ENCODE results near the gene PKDREJ.

The PKDREJ gene

DNA sequence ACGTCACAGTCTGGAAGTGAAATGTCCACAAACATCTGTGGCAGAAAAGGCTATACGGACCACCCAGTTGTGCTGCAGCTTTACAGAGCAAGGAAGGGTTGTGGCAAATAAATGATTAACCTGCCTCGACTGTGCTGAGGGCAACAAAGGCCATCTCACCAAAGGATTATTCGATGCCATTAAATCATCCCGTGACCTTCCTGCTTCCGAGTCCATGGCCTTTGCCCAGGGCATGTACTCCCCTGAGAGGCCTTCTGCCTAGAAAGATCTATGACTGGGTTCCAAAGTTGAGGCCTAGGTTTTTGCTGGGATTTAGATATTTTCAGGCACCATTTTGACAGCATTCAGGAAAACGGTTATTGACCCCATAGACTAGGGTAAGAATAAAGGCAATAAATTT is 22.2 kb downstream of the PKDREJ start:
- Histone ChIP-seq H3K4me3 (ENCODE audit: low read depth in 1 of 2, low read length in 2 of 2) (no peak overlapping the region), H3K9ac (ENCODE audit: low read length) (no peak overlapping the region), H3K27ac (ENCODE audit: low read depth, low read length) (no peak overlapping the region), H3K4me1 (ENCODE audit: insufficient read depth, low read length) (peaks cover 32% of the 10 kb centered on the region), H3K36me3 (ENCODE audit: insufficient read depth, low read length) (peaks cover 10% of the 10 kb centered on the region), H3K27me3 (ENCODE audit: control insufficient read depth in 1 of 2, insufficient read depth in 2 of 2, low read length in 2 of 2) (no peaks in the 10 kb centered on the region), H3K9me3 (ENCODE audit: low read length) (no peaks in the 10 kb centered on the region)

DNA sequence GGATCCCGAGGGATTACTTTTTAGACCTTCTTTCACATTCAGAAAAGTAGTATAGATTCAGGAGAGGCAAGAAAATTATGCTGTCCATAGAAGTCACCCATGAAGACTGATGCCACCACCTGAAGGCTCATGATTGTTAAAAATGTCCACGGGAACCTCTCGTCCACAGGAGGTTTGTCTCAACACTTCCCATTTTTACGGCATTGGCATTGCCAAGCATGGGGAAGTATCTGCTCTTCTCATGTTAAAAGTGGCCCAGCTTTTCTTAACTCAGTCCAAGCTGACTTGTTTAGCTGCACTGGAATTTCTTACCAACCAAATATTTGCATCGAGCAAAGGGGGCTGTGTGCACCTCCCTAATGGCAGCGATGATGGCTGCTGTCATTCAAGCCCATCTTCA is 22.6 kb downstream of the PKDREJ start:
- H3K4me3 ChIP-seq (ENCODE audit: low read depth in 1 of 2, low read length in 2 of 2) = no peak overlapping the region
- peaks cover 10% of the 10 kb centered on the region for H3K36me3 ChIP-seq (ENCODE audit: insufficient read depth, low read length)
- H3K27ac ChIP-seq (ENCODE audit: low read depth, low read length) = no peak overlapping the region
- H3K27me3 ChIP-seq (ENCODE audit: control insufficient read depth in 1 of 2, insufficient read depth in 2 of 2, low read length in 2 of 2) = no peaks in the 10 kb centered on the region
- peaks cover 28% of the 10 kb centered on the region for H3K4me1 ChIP-seq (ENCODE audit: insufficient read depth, low read length)
- no peaks in the 10 kb centered on the region for H3K9me3 ChIP-seq (ENCODE audit: low read length)
- H3K9ac ChIP-seq (ENCODE audit: low read length) = no peak overlapping the region

DNA sequence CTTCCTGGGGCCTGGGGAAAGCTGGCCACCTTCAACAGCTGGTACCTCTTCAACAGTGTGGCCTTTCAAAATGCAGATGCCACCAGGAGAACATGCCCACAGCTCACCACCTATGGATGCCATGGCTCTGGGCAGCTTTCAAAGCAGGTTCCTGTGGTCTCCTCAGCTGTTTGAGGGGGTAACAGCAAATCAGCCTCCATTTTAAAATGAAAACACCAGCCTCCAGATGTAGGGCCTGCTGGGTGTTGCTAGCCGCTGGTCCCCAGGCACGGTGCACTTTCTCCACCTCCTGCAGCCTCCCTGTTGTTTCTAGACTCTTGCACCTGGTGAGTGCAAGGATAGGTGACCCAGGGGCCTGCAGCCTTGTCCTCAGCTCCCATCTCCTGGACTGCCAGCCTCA is 23.1 kb downstream of the PKDREJ start:
- Histone ChIP-seq H3K4me3 (ENCODE audit: low read depth in 1 of 2, low read length in 2 of 2) (no peak overlapping the region), H3K27me3 (ENCODE audit: control insufficient read depth in 1 of 2, insufficient read depth in 2 of 2, low read length in 2 of 2) (no peaks in the 10 kb centered on the region), H3K36me3 (ENCODE audit: insufficient read depth, low read length) (peaks cover 10% of the 10 kb centered on the region), H3K27ac (ENCODE audit: low read depth, low read length) (no peak overlapping the region), H3K9ac (ENCODE audit: low read length) (no peak overlapping the region), H3K9me3 (ENCODE audit: low read length) (no peaks in the 10 kb centered on the region), H3K4me1 (ENCODE audit: insufficient read depth, low read length) (peaks cover 23% of the 10 kb centered on the region)

DNA sequence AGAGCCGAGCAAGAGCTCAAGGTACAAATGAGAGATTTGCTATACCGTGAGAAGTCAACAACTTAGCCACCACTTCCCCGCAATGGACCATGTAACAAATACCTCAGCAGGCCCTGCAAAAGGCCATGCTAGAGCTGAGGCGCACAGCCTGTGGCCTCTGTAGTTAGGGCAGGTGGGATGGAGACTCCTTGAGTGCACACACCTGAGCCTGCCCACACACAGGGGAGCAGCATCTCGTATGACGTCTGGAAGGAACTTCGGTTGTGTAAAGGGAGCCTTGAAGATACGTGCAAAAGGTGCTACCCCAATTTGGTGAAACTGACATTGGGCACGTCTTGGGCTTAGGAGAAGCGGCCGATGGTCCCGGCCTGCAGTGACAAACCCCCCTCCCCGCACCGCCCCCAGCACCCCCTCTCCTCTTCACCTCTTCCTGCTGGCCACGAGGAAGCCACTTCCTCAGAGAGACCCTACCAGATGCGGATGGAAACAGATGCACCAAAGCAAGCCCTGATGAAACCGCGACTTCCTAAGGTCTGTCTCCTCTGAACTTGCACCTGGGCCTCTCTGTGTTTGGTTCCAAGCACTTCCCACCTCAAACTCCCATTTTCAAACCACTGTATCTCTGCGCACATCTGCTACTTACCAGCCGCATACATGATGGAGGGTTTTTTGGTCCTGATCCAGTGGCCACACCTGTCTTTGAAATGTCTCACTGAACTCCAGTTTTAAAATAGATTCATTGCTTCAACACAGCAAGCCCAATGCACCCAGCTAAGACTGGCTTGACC is 23.7 kb downstream of the PKDREJ start:
- H3K4me3 ChIP-seq (ENCODE audit: low read depth in 1 of 2, low read length in 2 of 2) = peak overlapping the region in 1 of 2 donors; percentile 4
- peaks cover 6% of the 10 kb centered on the region for H3K36me3 ChIP-seq (ENCODE audit: insufficient read depth, low read length)
- H3K9ac ChIP-seq (ENCODE audit: low read length) = no peak overlapping the region
- H3K27me3 ChIP-seq (ENCODE audit: control insufficient read depth in 1 of 2, insufficient read depth in 2 of 2, low read length in 2 of 2) = no peaks in the 10 kb centered on the region
- H3K4me1 ChIP-seq (ENCODE audit: insufficient read depth, low read length) = peaks cover 22% of the 10 kb centered on the region
- peak overlapping the region; percentile 8 for H3K27ac ChIP-seq (ENCODE audit: low read depth, low read length)
- no peaks in the 10 kb centered on the region for H3K9me3 ChIP-seq (ENCODE audit: low read length)

DNA sequence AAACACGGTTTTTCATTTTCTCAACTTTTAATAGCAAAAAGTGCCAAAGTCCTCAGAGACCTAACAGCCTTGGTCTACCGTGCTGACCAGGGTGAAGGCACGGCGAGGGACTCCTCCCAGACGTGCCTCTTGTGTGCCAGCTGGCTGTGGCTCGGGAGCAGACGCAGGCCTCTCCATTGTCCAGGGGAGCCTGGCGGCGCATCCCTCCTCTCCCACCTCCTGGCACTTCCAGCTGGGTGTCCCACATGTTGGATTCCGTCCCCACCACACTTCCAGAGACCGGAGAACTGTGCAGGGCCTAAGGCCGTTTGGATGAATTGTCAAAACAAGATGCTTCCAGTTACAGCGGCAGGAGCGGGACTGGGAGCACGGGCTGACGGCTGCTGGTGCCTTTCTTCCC is 24.6 kb downstream of the PKDREJ start:
- Histone ChIP-seq H3K4me1 (ENCODE audit: insufficient read depth, low read length) (peaks cover 22% of the 10 kb centered on the region), H3K27ac (ENCODE audit: low read depth, low read length) (peak overlapping the region; percentile 8), H3K9me3 (ENCODE audit: low read length) (no peaks in the 10 kb centered on the region), H3K36me3 (ENCODE audit: insufficient read depth, low read length) (no peaks in the 10 kb centered on the region), H3K27me3 (ENCODE audit: control insufficient read depth in 1 of 2, insufficient read depth in 2 of 2, low read length in 2 of 2) (no peaks in the 10 kb centered on the region), H3K4me3 (ENCODE audit: low read depth in 1 of 2, low read length in 2 of 2) (no peak overlapping the region), H3K9ac (ENCODE audit: low read length) (no peak overlapping the region)

DNA sequence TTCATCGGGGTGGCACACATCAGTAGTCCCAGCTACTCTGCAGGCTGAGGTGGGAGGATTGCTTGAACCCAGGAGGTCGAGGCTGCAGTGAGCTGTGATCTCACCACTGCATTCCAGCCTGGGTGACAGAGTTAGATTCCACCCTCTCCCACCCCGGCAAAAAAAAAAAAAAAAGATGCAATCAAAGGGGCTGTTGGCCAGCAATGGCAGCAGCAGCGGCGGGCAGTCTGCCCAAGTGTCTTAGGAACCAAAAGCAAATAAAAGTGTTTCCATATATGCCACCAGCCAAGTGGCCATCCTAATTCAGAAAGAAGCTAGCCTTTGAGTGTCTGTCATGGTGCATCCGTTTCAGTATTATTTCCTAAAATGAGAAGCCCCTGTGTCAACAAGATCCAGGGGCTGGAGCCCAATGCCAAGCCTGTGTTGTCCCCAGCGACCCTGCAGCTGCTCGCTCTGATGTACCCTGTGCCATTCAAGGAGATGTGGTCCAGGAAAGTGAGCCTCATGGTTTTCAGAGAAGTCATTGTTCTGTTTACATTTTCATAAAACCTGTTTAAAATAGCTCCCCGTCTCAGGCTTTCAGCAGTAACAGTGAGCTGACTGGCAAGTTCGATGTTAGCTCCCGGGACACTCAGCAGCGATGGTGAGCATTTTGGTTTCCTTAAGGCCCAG is 25.6 kb downstream of the PKDREJ start:
- Histone ChIP-seq H3K4me3 (ENCODE audit: low read depth in 1 of 2, low read length in 2 of 2) (peak overlapping the region in 1 of 2 donors; percentile 10), H3K27me3 (ENCODE audit: control insufficient read depth in 1 of 2, insufficient read depth in 2 of 2, low read length in 2 of 2) (no peaks in the 10 kb centered on the region), H3K9ac (ENCODE audit: low read length) (no peak overlapping the region), H3K4me1 (ENCODE audit: insufficient read depth, low read length) (peaks cover 22% of the 10 kb centered on the region), H3K27ac (ENCODE audit: low read depth, low read length) (peak overlapping the region; percentile 60), H3K36me3 (ENCODE audit: insufficient read depth, low read length) (no peaks in the 10 kb centered on the region), H3K9me3 (ENCODE audit: low read length) (no peaks in the 10 kb centered on the region)

DNA sequence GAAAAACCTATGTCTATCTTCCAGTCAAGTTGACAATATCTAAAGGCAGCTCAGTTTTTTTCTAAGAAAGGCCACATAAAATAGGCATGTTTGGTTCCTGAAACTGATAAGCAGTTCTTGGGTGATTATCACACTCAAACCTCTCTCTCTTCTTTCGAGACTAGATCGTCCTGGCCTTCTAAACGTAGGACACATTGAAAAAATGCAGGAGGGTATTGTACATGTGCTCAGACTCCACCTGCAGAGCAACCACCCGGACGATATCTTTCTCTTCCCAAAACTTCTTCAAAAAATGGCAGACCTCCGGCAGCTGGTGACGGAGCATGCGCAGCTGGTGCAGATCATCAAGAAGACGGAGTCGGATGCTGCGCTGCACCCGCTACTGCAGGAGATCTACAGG is 28.2 kb downstream of the PKDREJ start:
- no peak overlapping the region for H3K27ac ChIP-seq (ENCODE audit: low read depth, low read length)
- H3K27me3 ChIP-seq (ENCODE audit: control insufficient read depth in 1 of 2, insufficient read depth in 2 of 2, low read length in 2 of 2) = no peaks in the 10 kb centered on the region
- no peak overlapping the region for H3K4me3 ChIP-seq (ENCODE audit: low read depth in 1 of 2, low read length in 2 of 2)
- no peaks in the 10 kb centered on the region for H3K36me3 ChIP-seq (ENCODE audit: insufficient read depth, low read length)
- peaks cover 22% of the 10 kb centered on the region for H3K4me1 ChIP-seq (ENCODE audit: insufficient read depth, low read length)
- H3K9me3 ChIP-seq (ENCODE audit: low read length) = no peaks in the 10 kb centered on the region
- no peak overlapping the region for H3K9ac ChIP-seq (ENCODE audit: low read length)

DNA sequence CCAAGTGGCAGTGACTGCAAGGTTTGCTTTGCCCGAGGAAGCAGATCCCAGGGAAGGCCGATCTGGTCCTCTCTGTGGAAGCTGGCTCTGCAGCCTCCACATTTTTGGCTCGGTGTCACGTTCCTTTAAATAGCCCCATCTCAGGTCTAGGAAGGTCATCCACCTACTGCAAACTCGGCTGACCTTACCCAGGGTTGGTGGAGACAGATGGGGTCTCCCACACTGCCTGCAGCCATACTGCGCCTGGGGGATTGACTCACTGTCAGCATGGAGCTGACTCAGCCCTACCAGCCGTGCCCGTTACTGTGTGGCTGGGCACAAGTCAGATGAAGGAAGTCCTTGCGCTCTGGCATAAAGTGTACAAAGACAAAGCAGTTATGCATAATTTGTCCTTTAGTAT is 29.9 kb downstream of the PKDREJ start:
- H3K9ac ChIP-seq (ENCODE audit: low read length) = no peak overlapping the region
- H3K27me3 ChIP-seq (ENCODE audit: control insufficient read depth in 1 of 2, insufficient read depth in 2 of 2, low read length in 2 of 2) = no peaks in the 10 kb centered on the region
- no peaks in the 10 kb centered on the region for H3K36me3 ChIP-seq (ENCODE audit: insufficient read depth, low read length)
- H3K4me1 ChIP-seq (ENCODE audit: insufficient read depth, low read length) = peaks cover 12% of the 10 kb centered on the region
- H3K27ac ChIP-seq (ENCODE audit: low read depth, low read length) = no peak overlapping the region
- H3K9me3 ChIP-seq (ENCODE audit: low read length) = no peaks in the 10 kb centered on the region
- H3K4me3 ChIP-seq (ENCODE audit: low read depth in 1 of 2, low read length in 2 of 2) = no peak overlapping the region

DNA sequence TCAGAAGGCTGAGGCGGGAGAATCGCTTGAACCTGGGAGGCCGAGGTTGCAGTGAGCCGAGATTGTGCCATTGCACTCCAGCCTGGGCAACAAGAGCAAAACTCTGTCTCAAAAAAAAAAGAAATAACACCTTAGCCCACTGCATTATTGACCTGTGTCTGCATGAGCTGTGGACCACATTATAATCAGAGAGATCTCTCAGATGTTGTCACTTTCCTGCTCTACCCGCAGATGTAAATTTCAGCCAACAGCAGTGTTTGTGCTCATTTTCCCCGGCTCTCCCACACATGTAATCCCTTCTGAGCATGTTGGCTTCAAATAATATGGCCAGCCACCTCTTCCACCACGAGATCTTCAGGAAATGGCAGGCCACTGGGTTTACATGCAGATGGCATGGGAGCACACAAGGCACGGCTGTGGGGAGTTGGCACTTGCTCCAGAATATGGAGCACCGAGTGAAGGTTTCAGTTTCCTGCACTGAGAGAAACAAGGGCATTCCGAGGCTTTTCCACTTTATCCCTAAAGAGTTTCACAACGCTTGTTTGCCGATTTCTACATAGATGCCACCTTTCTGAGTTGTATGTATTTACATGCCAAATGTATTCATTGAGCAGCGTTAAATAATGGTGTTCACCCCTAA is 32.8 kb downstream of the PKDREJ start:
- Histone ChIP-seq H3K36me3 (ENCODE audit: insufficient read depth, low read length) (no peaks in the 10 kb centered on the region), H3K9ac (ENCODE audit: low read length) (no peak overlapping the region), H3K9me3 (ENCODE audit: low read length) (no peaks in the 10 kb centered on the region), H3K4me1 (ENCODE audit: insufficient read depth, low read length) (no peaks in the 10 kb centered on the region), H3K27ac (ENCODE audit: low read depth, low read length) (no peak overlapping the region), H3K27me3 (ENCODE audit: control insufficient read depth in 1 of 2, insufficient read depth in 2 of 2, low read length in 2 of 2) (no peaks in the 10 kb centered on the region), H3K4me3 (ENCODE audit: low read depth in 1 of 2, low read length in 2 of 2) (no peak overlapping the region)

DNA sequence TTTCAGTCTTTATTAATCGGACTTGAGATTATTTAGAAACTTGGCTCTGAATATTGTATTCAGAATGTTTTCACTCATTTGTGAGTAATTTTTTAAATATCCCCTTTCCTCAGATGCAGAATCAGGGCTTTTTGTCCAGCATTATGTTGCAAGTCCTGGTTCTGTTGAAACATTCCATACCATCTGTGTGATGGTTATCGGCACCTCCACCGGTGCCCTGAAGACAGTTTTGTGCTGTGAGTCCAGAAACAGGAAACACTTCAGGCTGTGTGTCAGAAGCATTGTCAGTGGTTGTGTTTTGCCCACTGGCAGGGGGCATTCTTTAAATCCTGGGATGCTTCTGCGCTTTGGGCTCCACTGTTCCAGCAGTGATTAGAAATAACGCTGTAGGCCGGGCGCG is 33.4 kb downstream of the PKDREJ start:
- Histone ChIP-seq H3K9ac (ENCODE audit: low read length) (no peak overlapping the region), H3K4me1 (ENCODE audit: insufficient read depth, low read length) (no peaks in the 10 kb centered on the region), H3K4me3 (ENCODE audit: low read depth in 1 of 2, low read length in 2 of 2) (no peak overlapping the region), H3K27ac (ENCODE audit: low read depth, low read length) (no peak overlapping the region), H3K9me3 (ENCODE audit: low read length) (no peaks in the 10 kb centered on the region), H3K27me3 (ENCODE audit: control insufficient read depth in 1 of 2, insufficient read depth in 2 of 2, low read length in 2 of 2) (no peaks in the 10 kb centered on the region), H3K36me3 (ENCODE audit: insufficient read depth, low read length) (no peaks in the 10 kb centered on the region)

DNA sequence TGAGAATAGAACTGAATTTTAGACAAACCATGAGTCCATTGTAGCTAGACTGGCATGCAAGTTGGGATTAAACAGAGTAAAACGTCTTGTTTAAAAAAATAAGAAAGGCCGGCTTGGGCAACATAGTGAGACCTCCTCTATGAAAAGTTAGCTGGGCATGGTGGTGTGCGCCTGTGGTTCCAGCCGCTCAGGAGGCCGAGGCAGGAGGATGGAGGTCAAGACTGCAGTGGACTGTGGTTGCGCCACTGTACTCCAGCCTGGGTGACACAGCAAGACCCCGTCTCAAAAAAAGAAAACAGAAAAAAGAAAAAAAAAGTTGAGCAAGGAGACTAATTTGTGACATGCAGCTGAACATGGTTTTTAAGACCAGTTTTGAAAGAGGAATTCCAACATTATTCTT is 36.6 kb downstream of the PKDREJ start:
- no peaks in the 10 kb centered on the region for H3K27me3 ChIP-seq (ENCODE audit: control insufficient read depth in 1 of 2, insufficient read depth in 2 of 2, low read length in 2 of 2)
- no peak overlapping the region for H3K4me3 ChIP-seq (ENCODE audit: low read depth in 1 of 2, low read length in 2 of 2)
- no peak overlapping the region for H3K27ac ChIP-seq (ENCODE audit: low read depth, low read length)
- no peak overlapping the region for H3K9ac ChIP-seq (ENCODE audit: low read length)
- no peaks in the 10 kb centered on the region for H3K36me3 ChIP-seq (ENCODE audit: insufficient read depth, low read length)
- H3K4me1 ChIP-seq (ENCODE audit: insufficient read depth, low read length) = no peaks in the 10 kb centered on the region
- H3K9me3 ChIP-seq (ENCODE audit: low read length) = no peaks in the 10 kb centered on the region
